K562 (cell line): ENCODE data around the gene PKDREJ. TPM values are rescaled to one million over a fixed set of nuclear protein-coding genes. Genes with fewer than 3 reads are reported as not detected.
"Not testable (repeated sequence)": the region's sequence is repeated elsewhere in the genome, so short reads cannot be mapped to it uniquely, and the experiment has no call there.

Experiments
- ATAC-seq: fragments of 200-7000 bp; cut with Tn5 transposase; 3 replicates; pipeline ENCODE4 v1.9.1; 2020; ENCODE audit warnings: moderate library complexity
- BruUV-seq: library from RNA; stranded (reverse); fragments of 400-500 nt; replicated peaks from 2 replicates; lab custom pipeline; 2021; lab: Mats Ljungman, UMichigan
- CTCF ChIA-PET: fragments of 300-600 bp; formaldehyde crosslinking; extraction: SDS; loops from one replicate; lab custom pipeline; 2021; ENCODE audit warnings: low intra/inter-chr PET ratio; lab: Yijun Ruan, JAX
- POLR2A ChIA-PET: fragments of 300-600, 350-650 bp; sonication (Branson Sonifier 250); formaldehyde crosslinking; extraction: SDS; loops from one replicate; lab custom pipeline; 2021; ENCODE audit warnings: antibody characterized with exemption, inconsistent platforms; lab: Yijun Ruan, JAX
- DNase-seq, 4 experiments: peaks; one replicate each; pipeline versions ENCODE4 v3.0.0 to v3.0.0-alpha.2; 2011 to 2018; ENCODE audit warnings: low spot score in 3 of 4, mixed read lengths in 3 of 4; ENCODE audit errors: extremely low read depth in 1 of 4
- FAIRE-seq: peaks from 2 replicates; lab custom pipeline; 2011; peaks lifted over from hg19 to GRCh38; lab: Jason Lieb, UNC
- H2AFZ ChIP-seq: 2 replicates; pipeline ENCODE4 v1.6.0; 2011; ENCODE audit warnings: low read depth, low read length, control low read depth, inconsistent platforms
- H3K27ac ChIP-seq: fragments of 200-600 bp; 3 replicates; pipeline ENCODE4 v1.8.0; 2011; ENCODE audit warnings: low read depth, mild to moderate bottlenecking, control low read depth, inconsistent platforms, low read length, moderate library complexity, mixed read lengths; ENCODE audit errors: extremely low read depth
- H3K27me3 ChIP-seq, 2 experiments: fragments of 300-600 bp in 1 of 2; 2 replicates in 1 of 2; 3 replicates in 1 of 2; pipeline versions ENCODE4 v1.6.0 to v1.8.0; 2011; ENCODE audit warnings: inconsistent platforms in 2 of 2, low read length in 2 of 2, mild to moderate bottlenecking in 1 of 2, mixed read lengths in 1 of 2, moderate library complexity in 1 of 2; ENCODE audit not compliant: control insufficient read depth in 2 of 2, insufficient read depth in 2 of 2
- H3K36me3 ChIP-seq: fragments of 300-600 bp; 3 replicates; pipeline ENCODE4 v1.8.0; 2011; ENCODE audit warnings: mild to moderate bottlenecking, low read length, inconsistent platforms; ENCODE audit not compliant: control insufficient read depth, insufficient read depth
- H3K4me1 ChIP-seq, 2 experiments: fragments of 200-600 bp in 1 of 2; replicated peaks in 1 of 2; 2 replicates in 1 of 2; 3 replicates in 1 of 2; pipeline versions ENCODE4 v1.5.1 to v1.8.0; 2011; ENCODE audit warnings: inconsistent platforms in 2 of 2, low read length in 2 of 2, mild to moderate bottlenecking in 1 of 2, mixed read lengths in 1 of 2, moderate library complexity in 1 of 2; ENCODE audit not compliant: control insufficient read depth in 2 of 2, insufficient read depth in 2 of 2
- H3K4me2 ChIP-seq: 2 replicates; pipeline ENCODE4 v1.6.1; 2011; ENCODE audit warnings: low read length, control low read depth, inconsistent platforms, mixed read lengths; ENCODE audit not compliant: insufficient read depth
- H3K4me3 ChIP-seq: fragments of 200-600 bp; sonication (generic), shearing (Covaris generic); 2 replicates; pipeline ENCODE4 v1.5.1; 2016; ENCODE audit warnings: control low read depth, inconsistent platforms
- H3K79me2 ChIP-seq: fragments of 200-600 bp; 3 replicates; pipeline ENCODE4 v1.8.0; 2011; ENCODE audit warnings: low read length, inconsistent platforms; ENCODE audit not compliant: control insufficient read depth, insufficient read depth
- H3K9ac ChIP-seq, 2 experiments: 2 replicates each; pipeline versions ENCODE4 v1.6.0 to v1.6.1; 2011; ENCODE audit warnings: low read depth in 2 of 2, low read length in 2 of 2, control low read depth in 1 of 2, inconsistent platforms in 1 of 2, mild to moderate bottlenecking in 1 of 2, mixed read lengths in 1 of 2; ENCODE audit not compliant: insufficient read depth in 1 of 2
- H3K9me1 ChIP-seq: one replicate; pipeline ENCODE4 v1.6.0; 2011; ENCODE audit warnings: inconsistent platforms, mild to moderate bottlenecking, low read length, moderate library complexity; ENCODE audit not compliant: control insufficient read depth, insufficient read depth
- H3K9me3 ChIP-seq: replicated peaks from 2 replicates; pipeline ENCODE4 v1.5.1; 2011; ENCODE audit warnings: low read depth, low read length, inconsistent platforms; ENCODE audit not compliant: control insufficient read depth, insufficient read depth
- H4K20me1 ChIP-seq: replicated peaks from 2 replicates; pipeline ENCODE4 v1.6.1; 2011; ENCODE audit warnings: low read length, inconsistent platforms, mixed read lengths; ENCODE audit not compliant: control insufficient read depth, insufficient read depth
- MEF2A ChIP-seq: IDR thresholded peaks from 2 replicates; pipeline ENCODE4 v1.6.1; 2011; ENCODE audit warnings: low read depth, mild to moderate bottlenecking, low read length, moderate library complexity; ENCODE audit not compliant: control insufficient read depth
- TAF1 ChIP-seq: IDR thresholded peaks from 2 replicates; pipeline ENCODE4 v1.6.1; 2011; ENCODE audit warnings: mild to moderate bottlenecking, low read length, moderate library complexity; ENCODE audit not compliant: insufficient read depth, control insufficient read depth, severe bottlenecking; ENCODE audit errors: extremely low read depth
- TRIM28 ChIP-seq: fragments of 450-650 bp; IDR thresholded peaks from 2 replicates; pipeline ENCODE4 v1.6.1; 2017
- ZFP36 ChIP-seq: fragments of 150-350 bp; IDR thresholded peaks from 2 replicates; pipeline ENCODE4 v1.6.1; 2018; ENCODE audit warnings: low read length, low read depth; ENCODE audit not compliant: partially characterized antibody
- ZFX ChIP-seq: sonication (generic); formaldehyde crosslinking; IDR thresholded peaks from 2 replicates; pipeline ENCODE4 v1.8.0; 2022; ENCODE audit warnings: mild to moderate bottlenecking, missing genetic modification reagents, moderate library complexity
- ZNF395 ChIP-seq: fragments of 200-800 bp; sonication (Bioruptor generic); IDR thresholded peaks from 2 replicates; pipeline ENCODE4 v1.6.1; 2017; ENCODE audit warnings: missing genetic modification characterization, missing compliant biosample characterization
- WGBS: fragments of 100-300 bp; shearing (Covaris generic); methylation state at CpG from one replicate; pipeline ENCODE4 v1.1.6; 2016; ENCODE audit warnings: low coverage, mixed read lengths; ENCODE audit not compliant: insufficient coverage; ENCODE audit errors: missing lambda C conversion rate; 5-methylcytosine and 5-hydroxymethylcytosine counted together
- in situ Hi-C: fragments of 300-500 bp; cut with MboI; formaldehyde crosslinking; loops from 4 replicates; pipeline ENCODE4 v1.15.0; 2018; ENCODE audit warnings: inconsistent platforms, mixed read lengths
- intact Hi-C: fragments of 100-400 bp; cut with micrococcal nuclease; formaldehyde crosslinking; loops from 2 replicates; pipeline ENCODE4 v1.14.2; 2022
- polyA plus RNA-seq, 8 experiments: library from polyadenylated mRNA; depleted of rRNA in 4 of 8; stranded (reverse) in 5 of 8; unstranded in 3 of 8; fragments of >200 nt; fragmentation: Nextera tagmentation in 2 of 8; fragmentation: Illumina TruSeq in 1 of 8; extraction: Ambion mirVana in 2 of 8; extraction: Trizol in 1 of 8; gene quantifications; 2 replicates each; pipeline versions ENCODE4 v1.2.1 to v1.2.3, GENCODE V29; 2011 to 2014; ENCODE audit warnings: inconsistent platforms in 1 of 8, missing spikeins in 1 of 8
- total RNA-seq, 7 experiments: library from RNA; depleted of rRNA in 6 of 7; stranded (reverse); fragments of >200 nt in 6 of 7; fragmentation: Illumina TruSeq in 2 of 7; extraction: Trizol in 2 of 7; gene quantifications; 2 replicates each; pipeline versions ENCODE4 v1.2.1 to v1.2.3, GENCODE V29; 2011 to 2021; ENCODE audit warnings: low replicate concordance in 1 of 7
- TF ChIP-seq, protein P1 (sequence below): fragments of 200-800 bp; sonication (Bioruptor generic); IDR thresholded peaks from 2 replicates; pipeline ENCODE4 v1.6.1; 2017; ENCODE audit warnings: missing genetic modification characterization, missing compliant biosample characterization

The PKDREJ gene
- total and polyA plus RNA-seq, 9 of the 15 experiments (the other 6 are each of a cell fraction or from before 2014, with no cell fraction given), result 0.03 TPM; not detected in 8

- TF ChIP-seq ZNF395 (CRISPR knock-in tag) (no peak), ZFX (CRISPR knock-in tag) (peak; percentile 78), TAF1 (peak; percentile 62), MEF2A (no peak)
- TF ChIP-seq, protein P1, sequence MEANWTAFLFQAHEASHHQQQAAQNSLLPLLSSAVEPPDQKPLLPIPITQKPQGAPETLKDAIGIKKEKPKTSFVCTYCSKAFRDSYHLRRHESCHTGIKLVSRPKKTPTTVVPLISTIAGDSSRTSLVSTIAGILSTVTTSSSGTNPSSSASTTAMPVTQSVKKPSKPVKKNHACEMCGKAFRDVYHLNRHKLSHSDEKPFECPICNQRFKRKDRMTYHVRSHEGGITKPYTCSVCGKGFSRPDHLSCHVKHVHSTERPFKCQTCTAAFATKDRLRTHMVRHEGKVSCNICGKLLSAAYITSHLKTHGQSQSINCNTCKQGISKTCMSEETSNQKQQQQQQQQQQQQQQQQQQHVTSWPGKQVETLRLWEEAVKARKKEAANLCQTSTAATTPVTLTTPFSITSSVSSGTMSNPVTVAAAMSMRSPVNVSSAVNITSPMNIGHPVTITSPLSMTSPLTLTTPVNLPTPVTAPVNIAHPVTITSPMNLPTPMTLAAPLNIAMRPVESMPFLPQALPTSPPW (CRISPR knock-in tag), result peak; percentile 57; the same call in 1 of the 2 replicates
- TF ChIP-seq, all 486 proteins: peak for 42
Observed at GRCh38 chr22:46267431-46268279, 4.5 kb upstream of the PKDREJ start, which contains the start of gene TTC38 (continued).

DNA sequence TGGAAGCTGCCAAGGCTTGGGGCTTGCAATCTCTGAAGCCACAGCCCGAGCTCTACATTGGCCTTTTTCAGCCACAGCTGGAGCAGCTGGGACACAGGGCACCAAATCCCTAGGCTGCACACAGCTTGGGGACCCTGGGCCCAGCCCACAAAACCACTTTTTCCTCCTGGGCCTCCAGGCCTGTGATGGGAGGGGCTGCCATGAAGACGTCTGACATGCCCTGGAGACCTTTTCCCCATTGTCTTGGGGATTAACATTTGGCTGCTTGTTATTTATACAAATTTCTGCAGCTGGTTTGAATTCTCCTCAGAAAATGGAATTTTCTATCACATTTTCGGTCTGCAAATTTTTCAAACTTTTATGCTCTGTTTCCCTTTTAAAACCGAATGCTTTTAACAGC lies 2.5 kb upstream of the PKDREJ start:
- 48% methylated on average over 4 of the region's 4 CpGs for WGBS
- ATAC-seq, H3K27me3 ChIP-seq, in situ Hi-C loops, POLR2A ChIA-PET, H3K4me2 ChIP-seq, H4K20me1 ChIP-seq, H3K9ac ChIP-seq, H2AFZ ChIP-seq, H3K9me3 ChIP-seq, H3K27ac ChIP-seq, CTCF ChIA-PET, BruUV-seq, DNase-seq, H3K4me3 ChIP-seq, H3K9me1 ChIP-seq, FAIRE-seq, intact Hi-C loops, H3K36me3 ChIP-seq: not testable (repeated sequence)
- peak; percentile 81 for TF ChIP-seq TRIM28
- peak; percentile 66 for TF ChIP-seq ZFP36
- Histone ChIP-seq H3K79me2 (peaks cover 17% of the 10 kb centered on the region), H3K4me1 (peaks cover 0 to 24% of the 10 kb centered on the region in 2 experiments; a peak in 4 of 5 replicates)

DNA sequence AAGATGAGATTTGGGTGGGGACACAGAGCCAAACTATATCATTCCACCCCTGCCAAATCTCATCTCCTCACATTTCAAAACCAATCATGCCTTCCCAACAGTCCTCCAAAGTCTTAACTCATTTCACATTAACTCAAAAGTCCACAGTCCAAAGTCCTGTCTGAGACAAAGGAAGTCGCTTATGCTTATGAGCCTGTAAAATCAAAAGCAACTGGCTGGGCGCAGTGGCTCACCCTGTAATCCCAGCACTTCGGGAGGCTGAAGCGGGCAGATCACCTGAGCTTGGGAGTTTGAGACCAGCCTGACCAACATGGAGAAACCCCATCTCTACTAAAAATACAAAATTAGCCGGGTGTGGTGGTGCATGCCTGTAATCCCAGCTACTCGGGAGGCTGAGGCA lies 1.4 kb upstream of the PKDREJ start:
- H3K27ac ChIP-seq, DNase-seq, H2AFZ ChIP-seq, intact Hi-C loops, H3K27me3 ChIP-seq, H3K9ac ChIP-seq, H3K4me2 ChIP-seq, H3K9me3 ChIP-seq, H4K20me1 ChIP-seq, H3K36me3 ChIP-seq, H3K4me3 ChIP-seq, CTCF ChIA-PET, H3K9me1 ChIP-seq, POLR2A ChIA-PET, ATAC-seq, FAIRE-seq, BruUV-seq, in situ Hi-C loops: not testable (repeated sequence)
- WGBS, result 71% methylated on average over 3 of the region's 6 CpGs
- H3K4me1 ChIP-seq, result peaks cover 0 to 20% of the 10 kb centered on the region in 2 experiments; a peak in 4 of 5 replicates
- H3K79me2 ChIP-seq, result peaks cover 15% of the 10 kb centered on the region
